WERI-Rb-1 (cell line): Measurements from ENCODE around the gene BAHD1.

Experiments
- DNase-seq: peaks from one replicate; pipeline ENCODE4 v3.0.0-alpha.2; 2020
- H3K27ac ChIP-seq: fragments of 250-450 bp; sonication (Bioruptor Pico); 2 replicates; pipeline ENCODE4 v1.5.1; 2020; ENCODE audit warnings: mild to moderate bottlenecking, moderate library complexity
- H3K27me3 ChIP-seq: fragments of 250-450 bp; sonication (Bioruptor Pico); 2 replicates; pipeline ENCODE4 v1.5.1; 2021; ENCODE audit warnings: mild to moderate bottlenecking, low read depth, moderate library complexity; ENCODE audit not compliant: insufficient read depth, severe bottlenecking
- H3K36me3 ChIP-seq: fragments of 250-450 bp; sonication (Bioruptor Pico); 2 replicates; pipeline ENCODE4 v1.5.1; 2020; ENCODE audit warnings: mild to moderate bottlenecking, moderate library complexity
- H3K4me3 ChIP-seq: 2 replicates; pipeline ENCODE4 v1.5.1; 2011; ENCODE audit warnings: low read depth, mild to moderate bottlenecking, control low read depth, low read length
- H3K9me3 ChIP-seq: fragments of 250-450 bp; sonication (Bioruptor Pico); 2 replicates; pipeline ENCODE4 v1.5.1; 2021; ENCODE audit warnings: mild to moderate bottlenecking, moderate library complexity; ENCODE audit not compliant: severe bottlenecking
- TF ChIP-seq, protein P1 (sequence below): IDR thresholded peaks from 2 replicates; pipeline ENCODE4 v1.5.1; 2011; ENCODE audit warnings: low read depth, mild to moderate bottlenecking, control low read depth, inconsistent platforms, low read length

The BAHD1 gene

DNA sequence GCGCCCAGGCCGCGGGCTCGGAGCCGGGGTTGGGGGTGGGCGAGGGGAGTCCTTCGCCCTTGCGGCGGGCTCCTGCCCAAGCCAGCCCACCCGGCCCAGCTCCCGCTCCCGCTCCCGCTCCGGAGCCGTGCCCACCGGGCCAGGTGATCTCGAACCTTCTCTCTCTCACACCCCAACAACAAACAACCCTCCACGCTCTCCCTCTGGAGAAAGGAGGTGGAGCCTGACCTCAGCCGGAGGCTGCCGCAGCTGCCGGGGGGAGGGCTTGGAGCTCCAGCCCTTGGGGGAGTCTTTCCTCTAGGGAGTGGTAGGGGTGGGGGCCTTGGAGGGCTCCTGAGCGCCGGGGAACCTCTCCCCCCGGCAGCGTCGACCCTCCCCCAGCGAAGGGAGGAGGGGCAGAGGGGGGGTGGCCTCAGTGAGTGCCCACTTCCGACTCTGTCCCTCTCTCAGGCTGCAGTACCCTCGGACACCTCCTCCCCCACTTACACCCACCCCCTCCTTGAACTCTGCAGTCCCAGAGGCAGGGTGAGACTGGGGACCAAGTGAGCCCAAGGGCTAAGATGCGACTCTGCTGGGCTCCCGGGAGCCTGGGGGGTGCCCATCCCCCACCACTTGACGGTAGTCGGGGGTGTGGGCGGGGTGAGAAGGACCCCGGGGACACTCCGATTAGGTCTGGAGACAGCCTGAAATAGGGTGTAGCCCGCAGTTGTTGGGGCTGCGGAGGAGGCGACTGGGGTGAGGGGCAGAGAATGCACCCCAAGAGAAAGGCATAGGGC lies 4.4 kb upstream of the BAHD1 start:
- Histone ChIP-seq H3K27me3 (no peaks in the 10 kb centered on the region), H3K36me3 (no peaks in the 10 kb centered on the region), H3K4me3 (peak overlapping the region; percentile 76), H3K27ac (peak overlapping the region; percentile 55), H3K9me3 (no peaks in the 10 kb centered on the region)
- TF ChIP-seq, protein P1, sequence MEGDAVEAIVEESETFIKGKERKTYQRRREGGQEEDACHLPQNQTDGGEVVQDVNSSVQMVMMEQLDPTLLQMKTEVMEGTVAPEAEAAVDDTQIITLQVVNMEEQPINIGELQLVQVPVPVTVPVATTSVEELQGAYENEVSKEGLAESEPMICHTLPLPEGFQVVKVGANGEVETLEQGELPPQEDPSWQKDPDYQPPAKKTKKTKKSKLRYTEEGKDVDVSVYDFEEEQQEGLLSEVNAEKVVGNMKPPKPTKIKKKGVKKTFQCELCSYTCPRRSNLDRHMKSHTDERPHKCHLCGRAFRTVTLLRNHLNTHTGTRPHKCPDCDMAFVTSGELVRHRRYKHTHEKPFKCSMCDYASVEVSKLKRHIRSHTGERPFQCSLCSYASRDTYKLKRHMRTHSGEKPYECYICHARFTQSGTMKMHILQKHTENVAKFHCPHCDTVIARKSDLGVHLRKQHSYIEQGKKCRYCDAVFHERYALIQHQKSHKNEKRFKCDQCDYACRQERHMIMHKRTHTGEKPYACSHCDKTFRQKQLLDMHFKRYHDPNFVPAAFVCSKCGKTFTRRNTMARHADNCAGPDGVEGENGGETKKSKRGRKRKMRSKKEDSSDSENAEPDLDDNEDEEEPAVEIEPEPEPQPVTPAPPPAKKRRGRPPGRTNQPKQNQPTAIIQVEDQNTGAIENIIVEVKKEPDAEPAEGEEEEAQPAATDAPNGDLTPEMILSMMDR = no peak
- peak; percentile 52 for DNase-seq

DNA sequence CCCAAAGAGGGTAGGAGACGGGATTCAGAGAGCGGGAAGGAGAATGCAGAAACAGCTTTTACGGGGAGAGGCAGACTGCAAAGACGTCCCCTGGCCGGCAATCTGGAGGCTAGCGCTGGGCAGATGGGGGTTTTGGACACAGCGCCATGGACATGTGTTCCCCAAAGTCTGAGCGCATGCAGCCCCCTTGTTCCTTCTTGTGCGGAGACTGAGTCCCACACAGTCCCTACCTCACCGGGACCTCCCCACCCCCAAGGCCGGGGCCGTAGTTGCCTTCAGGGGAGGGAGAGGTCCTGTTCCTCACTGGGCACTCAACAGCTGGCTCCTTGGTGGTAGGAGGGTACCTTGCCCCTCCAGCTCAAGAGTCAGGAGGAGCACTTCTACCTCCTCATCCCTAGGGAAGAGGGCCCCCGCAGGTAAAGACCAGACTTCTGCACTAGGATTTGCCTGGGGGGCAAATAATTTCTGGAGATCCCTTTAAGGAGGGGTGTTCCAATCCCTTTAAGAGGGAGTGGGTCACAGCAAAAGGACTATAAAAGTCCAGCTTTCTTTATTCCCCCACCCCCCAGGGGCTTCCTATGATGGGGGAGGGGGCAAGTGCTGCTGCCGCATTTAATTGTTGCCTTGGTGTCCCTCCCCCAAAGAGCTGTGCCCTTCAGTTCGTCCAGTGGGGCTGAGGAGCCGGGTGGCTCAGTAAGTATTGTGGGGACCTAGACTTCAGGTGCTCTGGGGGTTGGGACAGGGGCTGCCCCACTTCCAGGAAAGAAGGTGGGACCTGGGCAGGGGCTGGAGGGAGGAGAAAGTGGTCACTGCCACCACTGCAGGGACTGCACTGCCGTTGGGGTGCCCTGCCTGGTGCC lies 3.6 kb upstream of the BAHD1 start:
- peak overlapping the region; percentile 55 for H3K27ac ChIP-seq
- no peak for DNase-seq
- peak overlapping the region; percentile 76 for H3K4me3 ChIP-seq
- TF ChIP-seq, protein P1 = no peak
- H3K27me3 ChIP-seq = no peaks in the 10 kb centered on the region
- H3K36me3 ChIP-seq = no peaks in the 10 kb centered on the region
- H3K9me3 ChIP-seq = no peaks in the 10 kb centered on the region

DNA sequence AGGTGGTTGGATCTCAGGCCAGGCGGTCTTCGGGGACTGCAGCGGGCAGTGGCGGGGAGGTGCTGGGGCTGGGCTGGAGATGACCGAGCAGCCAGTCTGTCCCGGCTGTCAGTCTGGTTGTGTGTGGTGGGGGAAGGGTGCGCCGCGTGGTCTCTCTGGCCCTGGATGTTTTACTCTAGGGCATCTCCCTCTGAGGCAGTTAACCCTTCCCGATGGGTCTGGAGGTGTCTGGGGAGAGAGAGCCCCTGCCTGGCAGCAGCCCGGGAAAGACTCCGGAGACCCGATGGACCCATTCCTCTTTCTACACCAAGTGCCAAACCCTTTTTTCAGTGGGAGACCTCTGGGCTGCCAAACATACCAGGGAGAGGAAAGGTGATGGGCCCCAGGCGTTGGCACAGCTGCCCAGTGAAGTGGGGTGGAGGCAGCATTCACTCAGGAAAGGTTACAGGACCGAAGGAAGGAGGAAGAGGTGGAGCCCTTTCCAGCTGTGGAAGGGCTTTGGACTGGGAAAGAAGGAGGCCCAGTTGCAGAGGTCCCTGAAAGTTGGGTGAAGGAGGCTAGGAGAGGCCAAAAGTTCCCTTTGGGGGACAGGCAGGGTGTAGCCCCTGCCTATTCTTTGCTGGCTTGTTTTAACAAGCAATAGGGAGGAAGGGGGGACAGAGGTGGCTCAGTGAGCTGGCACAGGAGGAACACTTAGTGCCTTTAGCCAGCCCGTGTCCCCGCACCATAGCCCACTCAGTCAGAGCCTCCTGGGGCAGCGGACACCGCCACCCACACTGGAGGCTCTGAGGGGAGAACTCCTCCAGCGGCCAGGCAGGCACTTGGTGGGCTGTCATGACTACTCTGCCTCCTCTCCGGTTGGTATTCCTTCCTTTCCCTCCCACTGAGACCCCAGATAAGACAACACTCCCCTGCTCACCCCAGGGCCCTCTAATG lies 2.7 kb upstream of the BAHD1 start:
- Histone ChIP-seq H3K9me3 (no peaks in the 10 kb centered on the region), H3K36me3 (peaks cover 3% of the 10 kb centered on the region; the same call in 1 of the 2 replicates), H3K27ac (no peak overlapping the region), H3K27me3 (no peaks in the 10 kb centered on the region), H3K4me3 (no peak overlapping the region)
- TF ChIP-seq, protein P1 = no peak
- no peak for DNase-seq

DNA sequence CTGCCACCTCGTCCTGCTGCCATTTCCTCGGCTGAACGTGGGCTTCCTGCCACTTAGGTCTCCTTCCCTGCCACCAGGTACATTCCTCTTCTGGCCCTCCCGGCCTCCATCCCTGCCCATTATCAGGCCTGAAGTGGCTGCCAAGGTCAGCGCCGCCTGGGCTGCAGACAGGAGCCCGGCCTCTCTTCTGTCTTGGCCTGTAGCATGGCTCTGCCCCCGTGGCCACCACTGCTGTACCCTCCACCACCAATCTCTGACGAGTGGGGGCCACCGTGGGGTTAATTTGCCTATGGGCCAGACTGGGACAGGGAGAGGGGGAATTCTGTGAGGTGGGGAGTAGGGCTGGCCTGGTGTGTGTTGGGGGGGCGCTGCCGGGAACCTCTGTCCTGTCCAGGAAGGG lies 2.0 kb upstream of the BAHD1 start:
- Histone ChIP-seq H3K4me3 (no peak overlapping the region), H3K36me3 (peaks cover 4% of the 10 kb centered on the region; the same call in 1 of the 2 replicates)

DNA sequence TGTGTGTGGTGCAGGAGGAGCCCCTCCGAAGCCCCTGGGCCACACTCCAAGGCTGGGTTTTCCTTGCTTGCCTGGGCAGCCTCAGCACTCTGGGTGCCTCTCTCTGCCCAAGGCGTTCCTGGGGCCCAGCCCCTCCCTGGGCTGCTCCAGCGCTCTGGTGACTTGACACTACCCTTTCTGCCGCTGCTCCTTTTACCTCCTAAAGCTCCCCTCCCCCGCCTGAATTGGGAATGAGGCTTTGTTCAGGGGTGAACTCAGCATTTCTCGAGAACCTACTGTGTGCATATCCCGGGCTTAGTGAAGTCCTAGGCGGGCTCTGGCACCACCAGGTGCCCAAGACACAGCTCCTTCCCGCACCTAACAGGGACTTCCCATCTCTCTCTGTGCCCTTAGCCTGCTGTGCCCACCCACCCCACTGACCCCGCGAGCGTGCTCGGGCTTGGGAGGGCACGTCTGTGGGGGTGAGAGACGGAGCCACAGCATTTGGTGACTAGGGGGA lies 1.2 kb upstream of the BAHD1 start:
- H3K9me3 ChIP-seq = no peaks in the 10 kb centered on the region
- H3K27ac ChIP-seq = no peak overlapping the region
- DNase-seq = peak; percentile 25
- no peaks in the 10 kb centered on the region for H3K27me3 ChIP-seq
- H3K36me3 ChIP-seq = peaks cover 4% of the 10 kb centered on the region
- TF ChIP-seq, protein P1 = no peak
- H3K4me3 ChIP-seq = peak overlapping the region; percentile 79

More for the DNA sequence above, 2.0 kb upstream of the BAHD1 start:
- H3K27ac ChIP-seq = no peak overlapping the region
- DNase-seq = no peak
- H3K27me3 ChIP-seq = no peaks in the 10 kb centered on the region
- TF ChIP-seq, protein P1 = no peak
- H3K9me3 ChIP-seq = no peaks in the 10 kb centered on the region
